HepG2 (cell line): ENCODE data around the gene TF. TPM values are rescaled to one million over a fixed set of nuclear protein-coding genes. Genes with fewer than 3 reads are reported as not detected.

Source experiments
- AGO1 ChIP-seq: fragments of 200-400 bp; formaldehyde crosslinking; IDR thresholded peaks from 2 replicates; pipeline ENCODE4 v1.6.1; 2017; ENCODE audit warnings: mild to moderate bottlenecking, low read depth, low read length, moderate library complexity; ENCODE audit not compliant: poor library complexity, severe bottlenecking
- AKAP8 ChIP-seq: sonication (generic); formaldehyde crosslinking; IDR thresholded peaks from 2 replicates; pipeline ENCODE4 v1.5.1; 2020; ENCODE audit warnings: mild to moderate bottlenecking, missing genetic modification reagents
- ARNT ChIP-seq: fragments of 450-650 bp; IDR thresholded peaks from 2 replicates; pipeline ENCODE4 v1.6.1; 2017
- HNRNPL ChIP-seq: fragments of 200-400 bp; formaldehyde crosslinking; IDR thresholded peaks from 2 replicates; pipeline ENCODE4 v1.6.1; 2017; ENCODE audit warnings: mild to moderate bottlenecking, low read depth, low read length
- JUN ChIP-seq: sonication (generic); formaldehyde crosslinking; IDR thresholded peaks from 2 replicates; pipeline ENCODE4 v1.4.0; 2020; ENCODE audit warnings: mild to moderate bottlenecking, missing genetic modification reagents
- KLF13 ChIP-seq: sonication (generic); formaldehyde crosslinking; IDR thresholded peaks from 2 replicates; pipeline ENCODE4 v1.4.0; 2020; ENCODE audit warnings: mild to moderate bottlenecking, missing genetic modification reagents
- NKX3-1 ChIP-seq: sonication (generic); formaldehyde crosslinking; IDR thresholded peaks from 2 replicates; pipeline ENCODE4 v1.5.0; 2020; ENCODE audit warnings: missing genetic modification reagents
- NR2F2 ChIP-seq: IDR thresholded peaks from 2 replicates; pipeline ENCODE4 v1.6.1; 2012; ENCODE audit warnings: low read depth, inconsistent platforms, borderline replicate concordance
- PRPF4 ChIP-seq: fragments of 200-400 bp; formaldehyde crosslinking; IDR thresholded peaks from 2 replicates; pipeline ENCODE4 v1.6.1; 2016; ENCODE audit warnings: low read length, low read depth; ENCODE audit not compliant: poor library complexity, severe bottlenecking
- SP4 ChIP-seq: sonication (generic); formaldehyde crosslinking; IDR thresholded peaks from 2 replicates; pipeline ENCODE4 v1.8.1; 2023; ENCODE audit warnings: mild to moderate bottlenecking, missing genetic modification reagents
- TAF15 ChIP-seq: fragments of 200-400 bp; formaldehyde crosslinking; IDR thresholded peaks from one replicate; pipeline ENCODE4 v1.6.1; 2018; ENCODE audit warnings: mild to moderate bottlenecking, low read depth, low read length; ENCODE audit not compliant: poor library complexity, severe bottlenecking
- TBX2 ChIP-seq: sonication (generic); formaldehyde crosslinking; IDR thresholded peaks from 2 replicates; pipeline ENCODE4 v1.5.0; 2020; ENCODE audit warnings: missing genetic modification reagents, mild to moderate bottlenecking, borderline replicate concordance
- ZC3H13 ChIP-seq: sonication (generic); formaldehyde crosslinking; IDR thresholded peaks from 2 replicates; pipeline ENCODE4 v1.8.1; 2023; ENCODE audit warnings: mild to moderate bottlenecking, missing genetic modification reagents, moderate library complexity
- ZFP36 ChIP-seq: fragments of 150-350 bp; IDR thresholded peaks from 2 replicates; pipeline ENCODE4 v1.6.1; 2018; ENCODE audit warnings: borderline replicate concordance, low read length, low read depth; ENCODE audit not compliant: partially characterized antibody
- ZNF101 ChIP-seq: sonication (generic); formaldehyde crosslinking; IDR thresholded peaks from 2 replicates; pipeline ENCODE4 v1.4.0; 2020; ENCODE audit warnings: mild to moderate bottlenecking, low read depth, missing genetic modification reagents, borderline replicate concordance
- ZNF431 ChIP-seq: sonication (generic); formaldehyde crosslinking; IDR thresholded peaks from 2 replicates; pipeline ENCODE4 v1.9.0; 2022; ENCODE audit warnings: missing genetic modification reagents, low read depth, mild to moderate bottlenecking, borderline replicate concordance
- ZNF598 ChIP-seq: sonication (generic); formaldehyde crosslinking; IDR thresholded peaks from 2 replicates; pipeline ENCODE4 v1.5.1; 2020; ENCODE audit warnings: mild to moderate bottlenecking, missing genetic modification reagents, borderline replicate concordance
- ZNF678 ChIP-seq: sonication (generic); formaldehyde crosslinking; IDR thresholded peaks from 2 replicates; pipeline ENCODE4 v1.4.0; 2020; ENCODE audit warnings: mild to moderate bottlenecking, missing genetic modification reagents
- ZNF777 ChIP-seq: sonication (generic); formaldehyde crosslinking; IDR thresholded peaks from 2 replicates; pipeline ENCODE4 v1.4.0; 2020; ENCODE audit warnings: missing genetic modification reagents
- ZNF850 ChIP-seq: sonication (generic); formaldehyde crosslinking; conservative IDR thresholded peaks from 2 replicates; pipeline ENCODE4 v1.9.0; 2021; ENCODE audit warnings: mild to moderate bottlenecking, missing genetic modification reagents
- polyA plus RNA-seq, 8 experiments: library from polyadenylated mRNA; depleted of rRNA in 3 of 8; stranded (reverse) in 7 of 8; unstranded in 1 of 8; fragments of >200 nt; fragmentation: Illumina TruSeq in 4 of 8; extraction: Trizol in 4 of 8; gene quantifications; 2 replicates each; pipeline versions ENCODE4 v1.2.1 to v1.2.3, GENCODE V29; 2011 to 2016; ENCODE audit warnings: low read depth in 4 of 8, missing spikeins in 1 of 8, mixed read lengths in 1 of 8; ENCODE audit not compliant: insufficient read depth in 1 of 8
- total RNA-seq, 5 experiments: library from RNA; depleted of rRNA; stranded (reverse); fragments of >200 nt; fragmentation: Illumina TruSeq; extraction: Trizol; gene quantifications; 2 replicates each; pipeline ENCODE4 v1.2.3, GENCODE V29; 2016; ENCODE audit warnings: low read depth in 1 of 5
- TF ChIP-seq, protein P1 (sequence below): sonication (generic); formaldehyde crosslinking; IDR thresholded peaks from 2 replicates; pipeline ENCODE4 v1.4.0; 2020; ENCODE audit warnings: missing genetic modification reagents
- TF ChIP-seq, protein P2 (sequence below): sonication (generic); formaldehyde crosslinking; IDR thresholded peaks from 2 replicates; pipeline ENCODE4 v1.4.0; 2020; ENCODE audit warnings: missing genetic modification reagents; ENCODE audit errors: not compliant biosample characterization
- TF ChIP-seq, protein P3 (sequence below): IDR thresholded peaks from 2 replicates; pipeline ENCODE4 v1.6.1; 2016; ENCODE audit warnings: missing biosample characterization, missing genetic modification reagents, low read depth

TF gene
- total and polyA plus RNA-seq, 2 of the 13 experiments (the other 11 are each of a cell fraction or from before 2014, with no cell fraction given), result 10,074 to 11,821 TPM

DNA sequence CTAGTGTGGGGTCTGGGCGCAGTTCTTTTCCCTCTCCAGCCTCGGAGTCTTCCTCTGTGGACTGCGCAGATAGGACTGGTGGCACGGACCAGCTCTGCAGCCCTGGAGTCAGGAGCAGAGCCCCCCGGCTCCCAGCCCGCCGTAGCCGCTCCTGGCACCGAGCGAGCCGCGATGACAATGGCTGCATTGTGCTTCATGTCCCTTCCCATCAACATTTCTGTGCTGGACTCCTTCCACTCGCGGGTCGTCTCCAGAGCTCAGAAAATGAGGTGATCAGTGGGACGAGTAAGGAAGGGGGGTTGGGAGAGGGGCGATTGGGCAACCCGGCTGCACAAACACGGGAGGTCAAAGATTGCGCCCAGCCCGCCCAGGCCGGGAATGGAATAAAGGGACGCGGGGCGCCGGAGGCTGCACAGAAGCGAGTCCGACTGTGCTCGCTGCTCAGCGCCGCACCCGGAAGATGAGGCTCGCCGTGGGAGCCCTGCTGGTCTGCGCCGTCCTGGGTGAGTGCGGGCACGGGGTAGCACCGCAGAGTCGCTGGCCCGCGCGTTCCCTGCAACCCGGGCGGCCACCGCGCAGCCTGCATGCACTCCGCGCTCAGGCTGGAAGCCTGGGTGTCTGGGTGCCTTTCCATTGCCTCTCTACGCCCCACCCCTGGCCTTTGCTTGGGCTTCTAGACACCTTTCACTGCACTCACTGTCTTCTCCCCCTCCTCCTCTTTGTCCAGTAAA is at the start of gene TF (continued):
- TF ChIP-seq ZNF431, result no peak
- peak; percentile 62 for TF ChIP-seq ZNF777
- peak; percentile 75 for TF ChIP-seq ZC3H13
- TF ChIP-seq NKX3-1 (CRISPR knock-in tag), result 0 out of 2 replicates have a peak, but pooled peaks have one; percentile 39
- TF ChIP-seq AKAP8 (CRISPR knock-in tag), result peak; percentile 95
- TF ChIP-seq ZFP36, result no peak
- no peak; the same call in 1 of the 2 replicates for TF ChIP-seq ZNF850
- TF ChIP-seq, protein P1, sequence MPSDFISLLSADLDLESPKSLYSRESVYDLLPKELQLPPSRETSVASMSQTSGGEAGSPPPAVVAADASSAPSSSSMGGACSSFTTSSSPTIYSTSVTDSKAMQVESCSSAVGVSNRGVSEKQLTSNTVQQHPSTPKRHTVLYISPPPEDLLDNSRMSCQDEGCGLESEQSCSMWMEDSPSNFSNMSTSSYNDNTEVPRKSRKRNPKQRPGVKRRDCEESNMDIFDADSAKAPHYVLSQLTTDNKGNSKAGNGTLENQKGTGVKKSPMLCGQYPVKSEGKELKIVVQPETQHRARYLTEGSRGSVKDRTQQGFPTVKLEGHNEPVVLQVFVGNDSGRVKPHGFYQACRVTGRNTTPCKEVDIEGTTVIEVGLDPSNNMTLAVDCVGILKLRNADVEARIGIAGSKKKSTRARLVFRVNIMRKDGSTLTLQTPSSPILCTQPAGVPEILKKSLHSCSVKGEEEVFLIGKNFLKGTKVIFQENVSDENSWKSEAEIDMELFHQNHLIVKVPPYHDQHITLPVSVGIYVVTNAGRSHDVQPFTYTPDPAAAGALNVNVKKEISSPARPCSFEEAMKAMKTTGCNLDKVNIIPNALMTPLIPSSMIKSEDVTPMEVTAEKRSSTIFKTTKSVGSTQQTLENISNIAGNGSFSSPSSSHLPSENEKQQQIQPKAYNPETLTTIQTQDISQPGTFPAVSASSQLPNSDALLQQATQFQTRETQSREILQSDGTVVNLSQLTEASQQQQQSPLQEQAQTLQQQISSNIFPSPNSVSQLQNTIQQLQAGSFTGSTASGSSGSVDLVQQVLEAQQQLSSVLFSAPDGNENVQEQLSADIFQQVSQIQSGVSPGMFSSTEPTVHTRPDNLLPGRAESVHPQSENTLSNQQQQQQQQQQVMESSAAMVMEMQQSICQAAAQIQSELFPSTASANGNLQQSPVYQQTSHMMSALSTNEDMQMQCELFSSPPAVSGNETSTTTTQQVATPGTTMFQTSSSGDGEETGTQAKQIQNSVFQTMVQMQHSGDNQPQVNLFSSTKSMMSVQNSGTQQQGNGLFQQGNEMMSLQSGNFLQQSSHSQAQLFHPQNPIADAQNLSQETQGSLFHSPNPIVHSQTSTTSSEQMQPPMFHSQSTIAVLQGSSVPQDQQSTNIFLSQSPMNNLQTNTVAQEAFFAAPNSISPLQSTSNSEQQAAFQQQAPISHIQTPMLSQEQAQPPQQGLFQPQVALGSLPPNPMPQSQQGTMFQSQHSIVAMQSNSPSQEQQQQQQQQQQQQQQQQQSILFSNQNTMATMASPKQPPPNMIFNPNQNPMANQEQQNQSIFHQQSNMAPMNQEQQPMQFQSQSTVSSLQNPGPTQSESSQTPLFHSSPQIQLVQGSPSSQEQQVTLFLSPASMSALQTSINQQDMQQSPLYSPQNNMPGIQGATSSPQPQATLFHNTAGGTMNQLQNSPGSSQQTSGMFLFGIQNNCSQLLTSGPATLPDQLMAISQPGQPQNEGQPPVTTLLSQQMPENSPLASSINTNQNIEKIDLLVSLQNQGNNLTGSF (CRISPR knock-in tag), result peak; percentile 73; the same call in 1 of the 2 replicates
- TF ChIP-seq ZNF678 (CRISPR knock-in tag), result peak; percentile 93; the same call in 1 of the 2 replicates
- TF ChIP-seq, protein P2, sequence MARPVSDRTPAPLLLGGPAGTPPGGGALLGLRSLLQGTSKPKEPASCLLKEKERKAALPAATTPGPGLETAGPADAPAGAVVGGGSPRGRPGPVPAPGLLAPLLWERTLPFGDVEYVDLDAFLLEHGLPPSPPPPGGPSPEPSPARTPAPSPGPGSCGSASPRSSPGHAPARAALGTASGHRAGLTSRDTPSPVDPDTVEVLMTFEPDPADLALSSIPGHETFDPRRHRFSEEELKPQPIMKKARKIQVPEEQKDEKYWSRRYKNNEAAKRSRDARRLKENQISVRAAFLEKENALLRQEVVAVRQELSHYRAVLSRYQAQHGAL (CRISPR knock-in tag), result peak; percentile 24
- peak; percentile 98 for TF ChIP-seq TBX2 (CRISPR knock-in tag)
- TF ChIP-seq JUN (CRISPR knock-in tag), result peak; percentile 91; the same call in 1 of the 2 replicates
- peak; percentile 97 for TF ChIP-seq ZNF598
- peak; percentile 87 for TF ChIP-seq HNRNPL
- no peak for TF ChIP-seq SP4 (CRISPR knock-in tag)
- TF ChIP-seq ARNT, result no peak
- TF ChIP-seq PRPF4, result no peak
- peak; percentile 79 for TF ChIP-seq TAF15
- TF ChIP-seq AGO1, result peak; percentile 85
- peak; percentile 88; the same call in 1 of the 2 replicates for TF ChIP-seq ZNF101 (CRISPR knock-in tag)
- TF ChIP-seq NR2F2, result peak; percentile 96
- TF ChIP-seq, protein P3, sequence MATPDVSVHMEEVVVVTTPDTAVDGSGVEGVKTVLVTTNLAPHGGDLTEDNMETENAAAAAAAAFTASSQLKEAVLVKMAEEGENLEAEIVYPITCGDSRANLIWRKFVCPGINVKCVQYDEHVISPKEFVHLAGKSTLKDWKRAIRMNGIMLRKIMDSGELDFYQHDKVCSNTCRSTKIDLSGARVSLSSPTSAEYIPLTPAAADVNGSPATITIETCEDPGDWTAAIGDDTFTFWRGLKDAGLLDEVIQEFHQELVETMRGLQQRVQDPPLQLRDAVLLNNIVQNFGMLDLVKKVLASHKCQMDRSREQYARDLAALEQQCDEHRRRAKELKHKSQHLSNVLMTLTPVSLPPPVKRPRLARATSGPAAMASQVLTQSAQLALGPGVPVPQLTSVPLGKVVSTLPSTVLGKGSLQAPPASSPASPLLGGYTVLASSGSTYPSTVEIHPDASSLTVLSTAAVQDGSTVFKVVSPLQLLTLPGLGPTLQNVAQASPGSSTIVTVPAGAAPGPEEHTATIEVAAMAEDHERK (CRISPR knock-in tag), result no peak
- no peak; the same call in 1 of the 2 replicates for TF ChIP-seq KLF13 (CRISPR knock-in tag)
